ENCODE data around the gene PLCL1. TPM values are rescaled to one million over a fixed set of nuclear protein-coding genes. Genes with fewer than 3 reads are reported as not detected.

PLCL1 gene
- total and polyA plus RNA-seq, 8 donors = 0.38 to 1.5 (median 0.73) TPM

DNA sequence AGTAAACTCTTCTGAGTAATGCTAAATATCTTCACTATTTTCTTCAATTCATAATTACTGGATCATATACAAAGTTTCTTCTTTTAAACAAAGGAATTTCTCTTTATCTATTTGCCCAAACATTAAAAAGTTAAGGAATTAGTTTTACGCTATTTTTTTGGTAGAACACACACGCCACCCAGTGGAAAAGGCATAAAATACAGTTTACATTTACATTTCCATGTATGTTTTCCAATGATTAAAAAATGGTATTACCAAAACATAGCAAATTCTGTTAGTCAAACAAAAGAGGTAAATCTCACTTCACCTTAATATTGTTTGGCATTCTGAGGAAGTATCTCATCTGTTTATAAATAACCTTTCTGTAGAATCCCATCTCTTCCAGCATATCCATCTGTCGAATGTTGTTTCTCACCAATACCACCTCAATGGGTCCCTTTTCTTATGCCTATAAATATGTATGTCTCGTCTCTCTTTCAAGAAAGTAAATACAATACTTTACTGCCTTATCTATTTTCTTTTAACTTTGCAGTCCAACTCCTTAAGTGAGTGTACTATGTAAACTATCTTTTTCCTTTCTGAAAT is 26.5 kb upstream of the PLCL1 start:
- TF ChIP-seq CTCF (IDR thresholded peaks at IDR 0.05) = peak in 3 of 4 donors; percentile 43 to 63 (median 43)
- peak; percentile 93 for FAIRE-seq
- no peak overlapping the region for H3K4me3 ChIP-seq
- 22 to 25% methylated on average over 4 of the region's 4 CpGs for WGBS, 2 donors
- no peak overlapping the region for H3K27ac ChIP-seq
- intact Hi-C loops (cut with DNase I) = no loop called here
- DNase-seq = no peak
- no peaks in the 10 kb centered on the region for H3K9me3 ChIP-seq
- H3K36me3 ChIP-seq = no peaks in the 10 kb centered on the region
- ATAC-seq = peak in 2 of 4 donors; percentile 45 to 51
- H3K27me3 ChIP-seq = no peaks in the 10 kb centered on the region
- no peaks in the 10 kb centered on the region for H3K4me1 ChIP-seq

- Histone ChIP-seq H3K9me3 (no peaks in the 10 kb centered on the region), H3K27ac (no peak overlapping the region), H3K27me3 (no peaks in the 10 kb centered on the region), H3K4me1 (no peaks in the 10 kb centered on the region), H3K4me3 (no peak overlapping the region), H3K36me3 (no peaks in the 10 kb centered on the region)
- TF ChIP-seq CTCF (IDR thresholded peaks at IDR 0.05) = no peak
- DNase-seq (no peak), FAIRE-seq (no peak), ATAC-seq (no peak)
- intact Hi-C loops (cut with DNase I) = no loop called here
These were observed 25.1 kb upstream of the PLCL1 start for GRCh38 chr2:197779261-197779660.

GRCh38 chr2:197782126-197782525 is 22.3 kb upstream of the PLCL1 start:
- ATAC-seq (no peak), FAIRE-seq (no peak), DNase-seq (no peak)
- no peaks in the 10 kb centered on the region for H3K36me3 ChIP-seq
- TF ChIP-seq CTCF (IDR thresholded peaks at IDR 0.05) = no peak
- no peaks in the 10 kb centered on the region for H3K4me1 ChIP-seq
- no peak overlapping the region for H3K27ac ChIP-seq
- peaks cover 0 to under 1% (median 0%) of the 10 kb centered on the region in 4 donors for H3K27me3 ChIP-seq
- H3K4me3 ChIP-seq = no peak overlapping the region
- WGBS, 2 donors = 19% methylated on average over 1 of the region's 1 CpG
- no peaks in the 10 kb centered on the region for H3K9me3 ChIP-seq
- intact Hi-C loops (cut with DNase I) = no loop called here

DNA sequence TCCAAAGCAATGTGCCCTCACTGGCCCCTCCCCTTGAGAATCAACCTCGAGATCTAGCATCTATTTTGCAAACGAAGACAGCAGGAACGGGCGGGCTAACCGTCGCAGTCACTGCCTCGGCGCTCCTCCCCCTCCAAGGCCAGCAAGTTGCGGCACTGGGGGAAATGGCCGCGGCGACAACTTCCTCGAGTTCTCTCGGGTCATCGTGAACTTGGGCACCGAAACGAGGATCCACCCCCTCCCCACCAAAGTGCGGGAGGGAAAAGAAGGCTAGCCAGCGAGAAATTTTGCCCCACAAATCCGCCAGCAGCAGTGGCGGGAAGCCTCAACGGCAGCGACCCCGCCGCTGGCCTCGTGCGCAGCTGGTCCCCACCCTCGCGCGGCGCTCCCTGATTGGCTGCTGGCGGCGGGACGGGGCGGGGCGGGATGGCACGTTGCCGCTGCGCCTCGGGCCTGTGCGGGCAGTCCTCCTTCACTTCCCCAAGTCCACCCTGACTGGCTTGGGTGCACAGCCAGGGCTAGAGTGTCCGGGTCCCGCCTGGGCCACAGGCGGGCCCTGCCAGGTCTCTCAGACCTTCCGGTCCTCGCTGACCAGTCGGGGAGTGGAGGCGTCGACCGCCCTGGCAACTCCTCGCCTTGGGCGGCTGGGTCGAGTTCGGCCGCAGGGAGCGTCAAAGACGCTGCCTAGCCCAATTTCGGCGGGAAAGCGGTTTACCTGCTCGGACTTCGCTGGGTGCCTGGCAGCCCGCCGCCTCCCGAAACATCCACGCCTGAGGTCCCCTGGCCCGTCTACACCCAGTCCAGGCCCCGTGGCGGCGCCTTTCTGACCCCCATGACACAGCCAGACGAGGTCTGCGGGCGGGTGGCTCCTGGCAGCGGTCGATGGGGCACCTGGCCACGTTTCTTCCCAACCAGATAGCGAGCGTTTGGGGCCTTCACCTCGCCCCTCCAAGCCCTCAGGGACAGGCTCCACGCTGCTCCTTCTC is 19.1 kb upstream of the PLCL1 start, which contains the start of gene BOLL:
BOLL (minus strand) TSS at position 364 of the 986 bp plus-strand sequence. CDS start 3,469 bp downstream, outside the sequence.
- H3K9me3 ChIP-seq = no peaks in the 10 kb centered on the region
- no peak within 1 kb of the TSS for H3K27ac ChIP-seq
- no peaks in the 10 kb centered on the region for H3K4me1 ChIP-seq
- FAIRE-seq (no peak), DNase-seq (peak in 3 of 6 donors; percentile 26 to 71 (median 47)), ATAC-seq (no peak)
- H3K27me3 ChIP-seq = peaks cover 0 to 13% (median 0%) of the 10 kb centered on the region in 4 donors
- TF ChIP-seq CTCF (IDR thresholded peaks at IDR 0.05) = no peak
- H3K4me3 ChIP-seq = peak within 1 kb of the TSS; percentile 27 to 51 (median 36)
- H3K36me3 ChIP-seq = no peaks in the 10 kb centered on the region
- 89% methylated on average over 77 to 80 of the region's 80 CpGs for WGBS, 2 donors
- intact Hi-C loops (cut with DNase I) = no loop called here
